ENCODE data around the gene KAZN. TPM values are rescaled to one million over a fixed set of nuclear protein-coding genes. Genes with fewer than 3 reads are reported as not detected.

Gene KAZN
- polyA plus RNA-seq, 1 experiment: 3.7 TPM

DNA sequence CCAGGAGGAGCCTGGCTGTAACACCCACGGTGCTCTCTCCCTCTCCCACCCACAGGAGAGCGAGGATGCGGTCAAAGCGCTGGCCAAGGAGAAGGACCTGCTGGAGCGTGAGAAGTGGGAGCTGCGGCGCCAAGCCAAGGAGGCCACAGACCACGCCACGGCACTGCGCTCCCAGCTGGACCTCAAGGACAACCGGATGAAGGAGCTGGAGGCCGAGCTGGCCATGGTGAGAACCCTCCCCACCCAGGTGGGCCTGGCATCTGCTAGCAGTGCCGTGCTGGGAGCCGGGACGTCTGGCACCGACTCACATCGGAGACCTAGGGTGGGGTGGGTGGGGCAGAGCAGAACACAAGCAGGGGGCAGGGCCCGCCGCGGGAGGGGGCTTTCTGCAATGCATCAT is 445.4 kb downstream of the KAZN start:
- H3K4me3 ChIP-seq (ENCODE audit: low read depth, low read length): no peak overlapping the region
- POLR2A ChIA-PET: no interaction called here
- TF ChIP-seq, protein P1, sequence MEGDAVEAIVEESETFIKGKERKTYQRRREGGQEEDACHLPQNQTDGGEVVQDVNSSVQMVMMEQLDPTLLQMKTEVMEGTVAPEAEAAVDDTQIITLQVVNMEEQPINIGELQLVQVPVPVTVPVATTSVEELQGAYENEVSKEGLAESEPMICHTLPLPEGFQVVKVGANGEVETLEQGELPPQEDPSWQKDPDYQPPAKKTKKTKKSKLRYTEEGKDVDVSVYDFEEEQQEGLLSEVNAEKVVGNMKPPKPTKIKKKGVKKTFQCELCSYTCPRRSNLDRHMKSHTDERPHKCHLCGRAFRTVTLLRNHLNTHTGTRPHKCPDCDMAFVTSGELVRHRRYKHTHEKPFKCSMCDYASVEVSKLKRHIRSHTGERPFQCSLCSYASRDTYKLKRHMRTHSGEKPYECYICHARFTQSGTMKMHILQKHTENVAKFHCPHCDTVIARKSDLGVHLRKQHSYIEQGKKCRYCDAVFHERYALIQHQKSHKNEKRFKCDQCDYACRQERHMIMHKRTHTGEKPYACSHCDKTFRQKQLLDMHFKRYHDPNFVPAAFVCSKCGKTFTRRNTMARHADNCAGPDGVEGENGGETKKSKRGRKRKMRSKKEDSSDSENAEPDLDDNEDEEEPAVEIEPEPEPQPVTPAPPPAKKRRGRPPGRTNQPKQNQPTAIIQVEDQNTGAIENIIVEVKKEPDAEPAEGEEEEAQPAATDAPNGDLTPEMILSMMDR (IDR thresholded peaks at IDR 0.05; ENCODE audit: low read depth, low read length): no peak
- no peak for DNase-seq (ENCODE audit: low read depth, low spot score)
- no peak overlapping the region for H3K27ac ChIP-seq (ENCODE audit: low read depth, low read length)
- CTCF ChIA-PET: interaction anchor here (0.6 kb wide), 1 partner anchor 127 kb away, joined by 3 read pairs; no protein-coding TSS in a partner anchor
- H3K27me3 ChIP-seq (ENCODE audit: control insufficient read depth, insufficient read depth, low read length): no peaks in the 10 kb centered on the region
- no peaks in the 10 kb centered on the region; the same call in 1 of the 2 replicates for H3K9me3 ChIP-seq (ENCODE audit: control insufficient read depth, insufficient read depth, low read length)

DNA sequence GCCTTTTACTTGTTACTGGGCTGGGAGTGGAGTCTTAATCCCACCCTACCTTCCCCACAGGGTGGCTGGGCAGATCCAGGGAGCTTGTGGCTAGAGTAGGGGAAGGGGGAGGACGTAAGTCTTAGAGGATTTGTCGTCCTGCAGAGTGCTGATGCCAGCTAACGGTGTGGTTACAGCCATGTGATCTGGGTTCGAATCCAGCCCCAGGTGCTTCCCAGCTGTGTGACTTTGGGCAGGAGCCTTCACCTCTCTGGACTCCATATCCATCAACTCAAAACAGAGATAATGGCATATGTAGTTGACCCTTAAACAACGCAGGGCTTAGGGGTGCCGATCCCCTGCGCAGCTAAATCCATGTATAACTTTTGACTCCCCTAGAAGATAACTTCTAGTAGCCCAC is 446.6 kb downstream of the KAZN start:
- ChIA-PET CTCF (interaction anchor here (1.0 to 3.2 kb wide), 4 partner anchors 11 to 266 kb away, joined by 5 to 41 read pairs (median 10); no protein-coding TSS in a partner anchor), POLR2A (no interaction called here)
- Histone ChIP-seq H3K27ac (ENCODE audit: low read depth, low read length) (no peak overlapping the region), H3K9me3 (ENCODE audit: control insufficient read depth, insufficient read depth, low read length) (no peaks in the 10 kb centered on the region; the same call in 1 of the 2 replicates), H3K27me3 (ENCODE audit: control insufficient read depth, insufficient read depth, low read length) (no peaks in the 10 kb centered on the region), H3K4me3 (ENCODE audit: low read depth, low read length) (no peak overlapping the region)
- TF ChIP-seq, protein P1 (IDR thresholded peaks at IDR 0.05; ENCODE audit: low read depth, low read length): no peak
- DNase-seq (ENCODE audit: low read depth, low spot score): no peak

DNA sequence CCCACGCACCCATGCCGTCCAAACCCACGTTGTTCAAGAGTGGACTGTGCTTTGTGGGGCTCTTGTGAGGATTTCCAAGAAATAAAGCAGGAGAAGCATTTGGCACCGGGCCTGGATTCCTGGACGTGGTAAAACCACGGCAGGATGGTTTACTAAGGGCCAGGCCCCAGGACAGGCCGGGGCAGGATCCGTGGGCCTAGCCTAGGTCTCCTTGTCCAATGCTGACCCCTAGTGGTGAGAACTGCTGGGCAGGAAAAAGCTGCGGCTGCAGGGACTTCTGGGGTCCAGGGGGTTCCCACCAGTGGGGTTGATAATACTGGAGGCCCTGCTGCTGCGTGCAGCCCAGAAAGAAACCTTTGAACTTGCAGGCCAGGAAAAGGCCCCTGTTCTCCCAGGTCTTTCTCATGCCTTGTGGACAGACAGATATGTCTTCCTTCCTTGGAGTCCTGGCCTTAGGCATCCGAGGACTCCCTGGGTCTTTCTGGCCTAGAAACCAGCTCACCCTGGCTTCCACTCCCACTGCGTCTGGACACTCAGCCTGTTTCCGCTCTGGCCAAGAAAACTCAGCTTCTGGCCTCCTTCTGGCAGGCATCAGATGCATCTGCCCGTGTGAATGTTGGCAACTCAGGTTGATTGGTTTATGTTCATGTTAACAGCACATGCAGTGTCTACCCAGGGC is 448.1 kb downstream of the KAZN start:
- POLR2A ChIA-PET: no interaction called here
- no peaks in the 10 kb centered on the region; the same call in 1 of the 2 replicates for H3K9me3 ChIP-seq (ENCODE audit: control insufficient read depth, insufficient read depth, low read length)
- H3K4me3 ChIP-seq (ENCODE audit: low read depth, low read length): no peak overlapping the region
- peak overlapping the region; percentile 47 for H3K27ac ChIP-seq (ENCODE audit: low read depth, low read length)
- peak; percentile 74 for DNase-seq (ENCODE audit: low read depth, low spot score)
- CTCF ChIA-PET: interaction anchor here (0.5 to 3.2 kb wide), 34 partner anchors 9 to 1454 kb away, joined by 3 to 41 read pairs (median 4); no protein-coding TSS in a partner anchor
- no peaks in the 10 kb centered on the region for H3K27me3 ChIP-seq (ENCODE audit: control insufficient read depth, insufficient read depth, low read length)
- TF ChIP-seq, protein P1 (IDR thresholded peaks at IDR 0.05; ENCODE audit: low read depth, low read length): peak; percentile 98

DNA sequence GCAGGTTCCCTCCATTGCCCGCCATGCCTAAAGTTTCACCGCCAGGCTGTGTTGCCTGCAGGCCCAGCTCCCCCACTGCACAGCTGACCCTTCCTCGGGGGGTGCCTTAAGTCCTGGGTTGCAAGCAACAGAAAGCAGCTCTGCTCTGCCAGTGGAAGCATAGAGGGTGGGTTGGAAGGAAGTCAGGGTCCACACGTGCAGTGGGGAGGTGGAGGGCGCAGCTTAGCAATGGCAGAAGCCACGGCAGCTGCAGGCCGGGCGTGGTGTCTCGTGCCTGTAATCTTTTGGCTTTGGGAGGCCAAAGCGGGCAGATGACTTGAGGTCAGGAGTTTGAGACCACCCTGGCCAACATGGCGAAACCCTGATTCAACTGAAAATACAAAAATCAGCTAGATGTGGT is 448.8 kb downstream of the KAZN start:
- ChIA-PET POLR2A (no interaction called here), CTCF (interaction anchor here (0.5 to 3.2 kb wide), 35 partner anchors 9 to 1453 kb away, joined by 3 to 41 read pairs (median 4); no protein-coding TSS in a partner anchor)
- no peak overlapping the region for H3K27ac ChIP-seq (ENCODE audit: low read depth, low read length)
- no peaks in the 10 kb centered on the region for H3K27me3 ChIP-seq (ENCODE audit: control insufficient read depth, insufficient read depth, low read length)
- no peaks in the 10 kb centered on the region; the same call in 1 of the 2 replicates for H3K9me3 ChIP-seq (ENCODE audit: control insufficient read depth, insufficient read depth, low read length)
- TF ChIP-seq, protein P1 (IDR thresholded peaks at IDR 0.05; ENCODE audit: low read depth, low read length): no peak
- no peak overlapping the region for H3K4me3 ChIP-seq (ENCODE audit: low read depth, low read length)
- no peak for DNase-seq (ENCODE audit: low read depth, low spot score)

DNA sequence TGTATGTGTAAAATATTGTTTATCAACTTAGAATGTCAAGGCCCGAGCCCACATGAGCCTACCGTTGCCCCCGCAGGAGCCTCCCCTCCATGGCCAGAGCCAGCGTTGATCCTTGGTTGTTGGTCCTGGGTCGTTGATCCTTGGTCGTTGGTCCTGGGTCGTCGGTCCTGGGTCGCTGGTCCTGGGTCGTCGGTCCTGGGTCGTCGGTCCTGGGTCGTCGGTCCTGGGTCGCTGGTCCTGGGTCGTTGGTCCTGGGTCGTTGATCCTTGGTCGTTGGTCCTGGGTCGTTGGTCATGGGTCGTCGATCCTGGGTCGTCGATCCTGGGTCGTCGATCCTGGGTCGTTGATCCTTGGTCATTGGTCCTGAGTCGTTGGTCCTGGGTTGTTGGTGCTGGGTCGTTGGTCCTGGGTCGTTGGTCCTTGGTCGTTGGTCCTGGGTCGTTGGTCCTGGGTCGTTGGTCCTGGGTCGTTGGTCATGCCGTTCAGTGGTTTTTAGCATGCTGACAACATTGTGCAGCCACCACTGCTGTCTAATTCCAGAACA is 450.0 kb downstream of the KAZN start:
- CTCF ChIA-PET: interaction anchor here (0.7 kb wide), 1 partner anchor 463 kb away, joined by 4 read pairs; no protein-coding TSS in a partner anchor
- TF ChIP-seq, protein P1 (IDR thresholded peaks at IDR 0.05; ENCODE audit: low read depth, low read length): no peak

More for the DNA sequence above, 450.0 kb downstream of the KAZN start:
- Histone ChIP-seq H3K9me3 (ENCODE audit: control insufficient read depth, insufficient read depth, low read length) (no peaks in the 10 kb centered on the region; the same call in 1 of the 2 replicates), H3K27ac (ENCODE audit: low read depth, low read length) (no peak overlapping the region), H3K27me3 (ENCODE audit: control insufficient read depth, insufficient read depth, low read length) (no peaks in the 10 kb centered on the region), H3K4me3 (ENCODE audit: low read depth, low read length) (no peak overlapping the region)
- POLR2A ChIA-PET: no interaction called here
- no peak for DNase-seq (ENCODE audit: low read depth, low spot score)
